ENCODE results near the gene SEMA3C.

Gene SEMA3C

GRCh38 chr7:80833289-80834268, 85.3 kb downstream of the SEMA3C start:
- TF ChIP-seq CTCF (conservative IDR thresholded peaks at IDR 0.05; ENCODE audit: low read depth, low read length), result no peak
- H3K4me3 ChIP-seq (ENCODE audit: low read depth, low read length), result no peak overlapping the region
- DNase-seq (ENCODE audit: low read depth), result peak; percentile 61

GRCh38 chr7:80832006-80832405, 86.8 kb downstream of the SEMA3C start:
- TF ChIP-seq CTCF (conservative IDR thresholded peaks at IDR 0.05; ENCODE audit: low read depth, low read length), result no peak
- H3K4me3 ChIP-seq (ENCODE audit: low read depth, low read length), result no peak overlapping the region
- no peak for DNase-seq (ENCODE audit: low read depth)

- no peak for TF ChIP-seq CTCF (conservative IDR thresholded peaks at IDR 0.05; ENCODE audit: low read depth, low read length)
- H3K4me3 ChIP-seq (ENCODE audit: low read depth, low read length), result no peak overlapping the region
- peak; percentile 80 for DNase-seq (ENCODE audit: low read depth)
Observed at GRCh38 chr7:80830584-80831285, 88.1 kb downstream of the SEMA3C start.

GRCh38 chr7:80830010-80830409, 88.8 kb downstream of the SEMA3C start:
- no peak for DNase-seq (ENCODE audit: low read depth)
- no peak overlapping the region for H3K4me3 ChIP-seq (ENCODE audit: low read depth, low read length)
- TF ChIP-seq CTCF (conservative IDR thresholded peaks at IDR 0.05; ENCODE audit: low read depth, low read length), result no peak

- TF ChIP-seq CTCF (conservative IDR thresholded peaks at IDR 0.05; ENCODE audit: low read depth, low read length), result no peak
- no peak overlapping the region for H3K4me3 ChIP-seq (ENCODE audit: low read depth, low read length)
- DNase-seq (ENCODE audit: low read depth), result peak; percentile 52
Observed at GRCh38 chr7:80829527-80829926, 89.3 kb downstream of the SEMA3C start.

GRCh38 chr7:80827239-80827633, 91.6 kb downstream of the SEMA3C start:
- peak; percentile 80 for DNase-seq (ENCODE audit: low read depth)
- no peak overlapping the region for H3K4me3 ChIP-seq (ENCODE audit: low read depth, low read length)
- TF ChIP-seq CTCF (conservative IDR thresholded peaks at IDR 0.05; ENCODE audit: low read depth, low read length), result no peak

Measured in choroid plexus epithelial cell (primary cell).